C4-2B (cell line): ENCODE results near the gene WDR49.

Experiments
- H3K27ac ChIP-seq: fragments of 450-650 bp; 2 replicates; pipeline ENCODE4 v1.5.1; 2017
- ZFX ChIP-seq: fragments of 450-650 bp; IDR thresholded peaks from 2 replicates; pipeline ENCODE4 v1.6.1; 2017
- TF ChIP-seq, protein P1 (sequence below): fragments of 450-650 bp; conservative IDR thresholded peaks from 2 replicates; pipeline ENCODE4 v1.5.1; 2017; ENCODE audit warnings: mild to moderate bottlenecking

The WDR49 gene

DNA sequence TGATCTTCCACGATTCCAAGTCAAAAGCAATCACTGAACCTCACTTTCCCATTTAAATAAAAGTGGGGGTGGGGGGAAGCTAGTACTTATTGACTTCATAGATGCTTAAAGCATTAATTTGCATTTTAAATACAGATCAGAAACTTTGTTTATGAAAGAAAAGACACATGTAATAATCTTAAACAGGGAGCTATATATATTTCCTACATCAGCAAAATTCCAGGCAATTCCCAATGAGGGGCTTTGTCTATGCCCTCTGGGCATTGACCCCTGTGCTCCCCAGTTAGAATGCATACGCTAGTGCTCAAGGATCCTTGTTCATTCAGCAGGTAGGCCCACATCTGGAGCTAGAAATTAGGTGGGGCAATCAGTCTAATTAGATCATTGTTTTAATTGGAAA is 199.9 kb downstream of the WDR49 start:
- no peak overlapping the region for H3K27ac ChIP-seq
- TF ChIP-seq, protein P1, sequence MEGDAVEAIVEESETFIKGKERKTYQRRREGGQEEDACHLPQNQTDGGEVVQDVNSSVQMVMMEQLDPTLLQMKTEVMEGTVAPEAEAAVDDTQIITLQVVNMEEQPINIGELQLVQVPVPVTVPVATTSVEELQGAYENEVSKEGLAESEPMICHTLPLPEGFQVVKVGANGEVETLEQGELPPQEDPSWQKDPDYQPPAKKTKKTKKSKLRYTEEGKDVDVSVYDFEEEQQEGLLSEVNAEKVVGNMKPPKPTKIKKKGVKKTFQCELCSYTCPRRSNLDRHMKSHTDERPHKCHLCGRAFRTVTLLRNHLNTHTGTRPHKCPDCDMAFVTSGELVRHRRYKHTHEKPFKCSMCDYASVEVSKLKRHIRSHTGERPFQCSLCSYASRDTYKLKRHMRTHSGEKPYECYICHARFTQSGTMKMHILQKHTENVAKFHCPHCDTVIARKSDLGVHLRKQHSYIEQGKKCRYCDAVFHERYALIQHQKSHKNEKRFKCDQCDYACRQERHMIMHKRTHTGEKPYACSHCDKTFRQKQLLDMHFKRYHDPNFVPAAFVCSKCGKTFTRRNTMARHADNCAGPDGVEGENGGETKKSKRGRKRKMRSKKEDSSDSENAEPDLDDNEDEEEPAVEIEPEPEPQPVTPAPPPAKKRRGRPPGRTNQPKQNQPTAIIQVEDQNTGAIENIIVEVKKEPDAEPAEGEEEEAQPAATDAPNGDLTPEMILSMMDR, result no peak
- no peak for TF ChIP-seq ZFX

DNA sequence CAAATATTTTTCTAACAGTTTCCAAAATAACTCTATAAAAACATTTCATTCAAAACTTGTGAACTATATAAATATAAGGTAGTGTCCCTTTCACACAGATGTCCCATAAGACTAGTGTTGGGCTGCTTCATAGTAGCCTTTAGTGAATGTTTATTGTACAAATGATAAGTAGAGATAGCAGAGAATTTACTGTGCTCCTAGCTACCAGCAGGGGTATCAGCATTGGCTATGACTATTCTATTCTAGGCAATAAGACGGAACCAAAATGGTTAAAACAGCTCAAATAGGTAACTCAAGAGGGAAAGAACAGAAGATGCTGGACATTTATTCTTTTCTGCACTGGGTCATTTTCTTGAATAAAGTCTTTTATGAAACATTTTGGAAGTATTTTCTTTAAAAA is 202.5 kb downstream of the WDR49 start:
- no peak for TF ChIP-seq ZFX
- TF ChIP-seq, protein P1, result no peak; the same call in 1 of the 2 replicates
- H3K27ac ChIP-seq, result no peak overlapping the region

DNA sequence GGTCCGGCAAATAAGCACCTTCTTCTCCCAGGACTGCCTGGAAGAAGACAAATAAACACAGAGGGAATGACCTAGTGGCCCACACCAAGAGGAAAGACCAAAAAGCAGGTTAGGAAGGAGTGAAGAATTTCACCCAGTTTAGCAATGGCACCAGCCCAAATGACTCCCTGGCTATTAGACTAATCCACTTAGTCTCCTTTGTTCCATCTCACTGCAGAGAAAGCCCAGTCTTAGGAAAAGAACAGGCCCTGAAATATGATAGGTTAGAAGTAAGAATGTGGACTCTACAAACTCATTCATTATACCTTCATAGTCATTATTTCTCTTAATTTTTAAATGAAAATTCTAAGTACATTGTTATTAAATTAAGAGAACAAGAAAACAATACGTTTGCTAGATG is 203.1 kb downstream of the WDR49 start:
- H3K27ac ChIP-seq, result no peak overlapping the region
- TF ChIP-seq ZFX, result no peak
- TF ChIP-seq, protein P1, result no peak

DNA sequence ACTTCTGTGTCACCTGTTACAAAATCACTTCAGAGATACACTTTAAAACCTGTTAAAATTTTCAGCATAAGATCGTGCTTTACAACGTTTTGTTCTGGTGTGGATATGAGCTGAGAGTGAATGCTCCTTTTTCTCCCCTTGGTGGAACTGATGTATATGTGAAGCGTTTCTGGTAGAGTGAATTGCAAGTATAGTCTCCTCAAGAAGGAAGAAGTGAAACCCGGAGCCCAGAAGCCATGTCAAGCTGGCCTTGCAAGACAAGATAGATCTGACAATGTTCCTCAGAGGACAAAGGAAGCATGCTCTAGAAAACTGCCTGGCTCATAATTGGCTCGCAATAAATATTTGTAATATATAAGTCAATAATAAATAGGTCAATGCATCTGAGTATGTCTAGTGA is 203.5 kb downstream of the WDR49 start:
- no peak for TF ChIP-seq ZFX
- TF ChIP-seq, protein P1, result no peak
- H3K27ac ChIP-seq, result no peak overlapping the region

DNA sequence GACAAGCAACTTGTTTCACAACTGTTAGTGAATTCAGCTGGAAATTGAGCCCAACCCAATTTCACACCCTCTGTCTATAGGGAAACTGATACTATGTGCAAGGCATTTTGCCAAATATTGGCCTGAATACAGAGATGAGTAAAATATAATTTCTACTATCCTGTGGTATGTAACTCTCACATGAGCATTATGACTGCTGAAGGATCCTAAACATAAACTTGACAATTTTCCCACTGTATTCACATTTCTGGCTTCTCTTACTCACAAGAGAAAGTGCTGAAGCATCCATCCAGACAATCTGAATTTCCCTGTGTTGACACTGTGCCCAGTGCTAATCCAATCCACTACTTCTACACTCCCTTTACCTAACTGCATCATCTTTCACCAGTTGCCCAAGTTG is 208.3 kb downstream of the WDR49 start:
- TF ChIP-seq, protein P1, result no peak
- no peak overlapping the region for H3K27ac ChIP-seq

DNA sequence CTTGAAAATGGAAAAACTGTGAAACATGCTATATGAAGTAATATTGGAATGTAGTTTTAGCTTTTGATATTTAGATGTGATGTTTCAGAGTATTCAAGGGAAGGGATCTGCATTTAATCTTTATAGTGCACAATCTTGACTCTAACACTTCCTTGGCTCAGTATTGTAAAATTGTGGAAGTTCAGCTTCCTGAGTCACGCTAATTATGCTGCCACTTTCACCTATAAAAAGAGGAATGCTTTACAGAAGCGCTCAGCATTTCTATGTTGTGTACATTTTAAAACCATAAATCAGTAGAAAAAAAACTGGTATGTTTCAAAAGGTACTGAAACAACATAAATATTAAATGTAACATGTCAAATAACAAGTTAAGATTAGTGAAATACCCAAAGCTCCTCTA is 212.5 kb downstream of the WDR49 start:
- H3K27ac ChIP-seq, result no peak overlapping the region
- TF ChIP-seq, protein P1, result no peak
- TF ChIP-seq ZFX, result no peak

DNA sequence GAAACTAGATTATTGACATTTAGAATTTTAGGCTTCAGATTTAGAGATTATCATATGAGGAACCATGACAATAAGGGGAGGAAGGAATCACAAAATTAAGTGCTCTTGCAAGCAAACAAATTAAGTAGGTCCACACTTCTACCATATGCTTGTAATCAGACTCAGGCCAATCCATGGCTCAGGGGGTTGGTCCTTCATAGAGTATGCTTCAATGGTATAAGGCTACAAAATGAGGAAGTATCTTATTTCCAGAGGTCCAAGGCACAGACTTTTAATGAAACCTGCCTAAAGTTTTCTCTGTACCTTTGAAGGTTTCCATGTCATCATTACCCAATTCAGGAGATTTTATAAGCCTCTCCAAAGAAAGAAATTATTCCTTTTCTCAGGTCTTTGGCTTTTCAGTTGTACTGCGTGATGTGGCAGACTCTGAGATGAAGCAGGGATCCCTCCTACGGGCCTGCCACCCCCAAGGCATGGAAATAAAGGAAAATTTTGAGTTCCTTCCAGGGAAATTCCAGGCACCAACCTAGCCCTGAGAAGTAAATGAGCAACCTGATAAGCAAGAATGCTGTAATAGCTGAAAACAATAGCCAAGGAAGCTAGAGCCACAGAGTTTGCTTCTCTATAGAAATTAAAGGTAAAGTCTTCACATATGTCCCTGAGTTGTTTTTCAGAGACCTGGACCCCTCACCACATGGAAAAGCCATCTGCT is 216.2 kb downstream of the WDR49 start:
- H3K27ac ChIP-seq, result no peak overlapping the region
- no peak for TF ChIP-seq ZFX
- TF ChIP-seq, protein P1, result no peak
